GM21717 (cell line): ENCODE results near the gene ALKBH3.

ENCODE experiments used
- ATAC-seq: cut with Tn5 transposase; IDR thresholded peaks from one replicate; pipeline ENCODE4 v1.9.1; 2021; ENCODE audit warnings: mild to moderate bottlenecking, moderate library complexity; ENCODE audit not compliant: unreplicated experiment

The ALKBH3 gene

DNA sequence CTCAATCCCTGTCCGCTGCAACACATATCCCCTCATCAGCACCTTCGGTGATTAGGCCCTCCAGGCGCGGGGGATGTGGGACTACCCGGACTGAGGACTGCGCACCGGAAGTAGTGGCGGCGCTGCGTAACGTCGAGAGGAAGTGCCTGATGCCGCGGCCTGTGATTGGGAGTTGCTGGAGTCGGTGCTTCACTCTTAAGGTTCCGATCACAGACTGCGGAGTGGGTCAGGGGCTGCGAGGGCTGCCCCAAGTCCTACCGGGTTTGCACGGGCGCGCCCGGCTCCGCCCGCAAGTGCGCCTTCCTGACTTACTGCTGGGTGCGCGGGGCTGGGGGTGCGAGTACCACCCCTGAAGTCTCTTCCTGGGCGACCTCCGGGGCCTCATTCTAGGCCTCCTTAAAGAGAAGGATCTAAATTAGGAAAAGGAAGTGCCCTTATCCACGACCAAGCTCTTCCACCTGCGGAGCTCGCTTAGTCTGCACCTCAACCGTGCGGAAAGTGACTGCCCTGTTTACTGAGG, at the start of gene ALKBH3:
ALKBH3 (plus strand) TSS at position 192 of the 520 bp plus-strand sequence. CDS start 1,822 bp downstream, outside the sequence.
- peak; percentile 99 for ATAC-seq

DNA sequence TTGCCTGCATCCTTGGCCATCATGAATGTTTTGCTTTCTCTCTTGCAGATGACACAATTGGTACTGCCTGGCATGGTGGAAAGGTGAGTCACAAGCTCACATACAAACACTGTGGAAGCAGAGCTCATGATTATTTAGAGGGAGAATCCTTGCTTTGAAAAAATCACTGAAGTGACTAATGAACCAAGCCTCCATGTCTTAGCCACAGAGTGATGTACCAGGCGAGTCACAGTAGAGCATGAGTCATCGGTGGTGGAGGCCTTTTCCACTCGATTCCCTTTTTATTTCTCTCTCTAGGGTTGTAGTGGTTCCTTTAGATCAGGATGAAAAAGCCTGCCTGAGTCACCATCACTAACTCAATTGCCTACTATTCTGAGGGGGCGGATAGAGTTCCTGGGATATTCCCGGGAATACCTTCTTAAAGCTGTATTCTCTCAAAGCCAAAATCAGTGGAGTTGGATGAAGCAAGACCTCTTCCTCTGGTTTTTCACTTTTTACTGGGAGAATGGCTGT, 49.6 kb upstream of the ALKBH3 start:
- no peak for ATAC-seq

DNA sequence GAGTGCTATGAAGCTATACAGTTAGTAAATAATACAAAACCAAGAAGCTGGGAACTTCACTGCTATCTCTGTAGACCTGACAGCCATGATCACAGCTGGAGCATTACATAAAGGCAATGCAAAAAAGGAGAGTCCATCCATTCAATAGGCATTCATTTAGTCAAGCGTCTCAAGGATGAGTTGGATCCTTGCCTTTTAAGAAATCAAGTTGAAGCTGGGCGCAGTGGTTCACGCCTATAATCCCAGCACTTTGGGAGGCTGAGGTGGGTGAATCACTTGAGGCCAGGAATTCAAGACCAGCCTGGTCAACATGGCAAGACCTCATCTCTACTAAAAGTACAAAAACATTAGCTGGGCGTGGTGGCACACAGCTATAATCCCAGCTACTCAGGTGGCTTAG, 48.1 kb upstream of the ALKBH3 start:
- no peak for ATAC-seq

DNA sequence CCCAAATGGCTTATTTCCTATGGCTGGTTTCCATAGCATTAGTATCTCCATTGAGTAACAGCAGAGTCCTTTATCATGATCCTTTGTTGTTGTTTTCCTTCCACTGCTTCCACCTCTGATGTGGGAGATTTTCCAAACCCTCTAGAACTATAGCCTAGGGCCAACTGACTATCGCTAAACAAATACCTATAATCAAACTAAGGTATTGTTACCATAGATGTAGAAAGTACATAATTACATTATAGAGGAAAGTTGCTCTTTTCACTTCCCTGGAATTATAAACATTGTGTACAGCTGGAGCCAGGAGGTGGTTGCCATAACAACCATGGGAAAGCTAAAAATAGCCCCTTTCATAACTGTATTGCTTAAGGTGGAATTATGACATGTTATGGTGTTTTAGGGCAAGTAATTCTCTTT, 47.0 kb upstream of the ALKBH3 start:
- ATAC-seq = no peak

DNA sequence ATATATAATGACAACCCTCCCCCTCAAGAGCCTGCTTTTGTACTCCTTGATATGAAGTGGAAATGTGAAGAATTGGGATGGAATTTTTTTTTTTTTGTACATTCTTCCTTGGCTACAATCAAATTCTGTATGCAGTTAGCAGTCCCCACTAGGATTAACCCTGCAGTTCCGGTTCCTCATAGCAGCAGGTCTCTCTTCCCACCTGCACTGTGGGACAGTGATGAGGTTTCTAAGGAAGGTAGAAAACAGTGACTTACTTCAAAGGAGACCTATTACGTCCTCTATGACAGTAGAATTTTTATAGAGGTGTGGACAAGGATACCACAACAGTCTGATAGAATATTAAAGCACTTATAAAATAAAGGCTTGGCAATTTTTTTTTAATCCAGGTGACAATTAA, 46.3 kb upstream of the ALKBH3 start:
- ATAC-seq = no peak

DNA sequence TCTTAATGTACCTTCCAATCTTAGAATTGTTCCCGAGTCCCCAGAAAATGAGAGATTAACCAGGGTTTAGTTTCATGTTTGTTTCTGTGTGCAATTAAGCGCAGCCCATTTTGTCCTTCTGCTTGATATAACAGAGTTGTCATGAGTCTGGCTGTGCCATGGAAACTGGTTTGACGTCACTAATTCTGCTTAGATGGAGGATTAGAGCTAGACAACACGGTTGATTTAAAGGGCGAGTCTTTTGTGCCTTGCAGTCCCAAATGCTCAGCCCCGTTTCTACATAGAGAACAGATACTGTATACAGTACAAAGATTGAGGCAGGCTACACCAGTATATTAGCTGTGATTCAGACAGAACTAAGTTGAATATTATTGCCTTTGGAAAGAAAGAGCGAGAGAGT, 45.5 kb upstream of the ALKBH3 start:
- no peak for ATAC-seq

DNA sequence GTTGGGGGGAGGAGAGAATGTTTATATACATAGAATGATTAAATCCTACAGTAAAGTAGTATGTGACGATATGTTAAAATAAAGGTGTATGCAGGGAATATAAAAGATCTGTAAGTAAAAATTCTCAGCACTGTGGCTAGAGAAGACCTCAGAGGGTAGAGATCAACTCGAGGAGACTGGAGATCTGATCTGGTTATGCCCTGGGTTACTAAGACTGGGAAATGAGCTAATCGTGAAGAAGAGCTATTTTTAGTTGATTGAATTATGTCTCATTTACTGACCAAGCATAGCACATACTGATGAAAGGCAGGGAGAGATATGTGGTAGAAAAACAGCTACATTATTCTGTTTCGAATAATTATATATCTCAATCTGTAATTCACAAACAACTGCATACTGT, 42.8 kb upstream of the ALKBH3 start:
- ATAC-seq = no peak

DNA sequence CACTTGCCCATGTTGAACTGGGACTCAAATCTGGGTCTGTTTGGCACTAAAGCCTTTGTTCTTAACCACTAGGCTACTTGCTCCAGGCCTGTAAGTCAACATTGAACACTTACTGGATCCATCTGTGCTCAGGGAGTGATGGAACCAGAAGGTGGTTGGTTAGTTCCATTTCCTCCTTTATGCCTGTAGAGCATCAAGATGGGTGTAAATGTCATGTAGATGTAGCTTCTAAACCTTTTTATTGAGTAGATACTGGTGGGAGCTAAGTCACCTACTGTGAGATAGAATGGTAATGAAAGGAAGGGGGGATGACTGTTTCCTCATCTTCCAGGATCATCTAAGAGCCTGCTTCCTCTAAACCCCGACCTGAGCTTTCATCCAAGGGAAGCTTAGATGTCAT, 38.6 kb upstream of the ALKBH3 start:
- no peak for ATAC-seq

DNA sequence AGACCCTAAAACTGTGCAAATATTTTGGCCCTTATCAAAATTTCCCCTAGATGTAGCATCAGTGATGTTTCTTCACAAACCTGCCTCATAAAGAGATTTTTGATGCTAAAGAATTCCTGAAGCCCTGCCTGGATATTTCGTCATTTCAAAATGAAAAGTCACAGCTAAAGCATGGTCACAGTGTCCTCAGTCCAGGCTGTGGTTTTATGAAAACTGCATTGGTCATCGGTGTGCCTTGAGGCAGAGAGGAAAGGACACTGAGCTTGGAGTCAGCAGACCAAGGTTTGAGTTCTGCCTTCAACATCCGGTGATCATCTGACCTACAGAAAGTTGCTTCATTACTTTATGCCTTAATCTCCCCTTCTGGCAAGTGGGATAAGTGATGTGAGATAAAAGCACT, 34.8 kb upstream of the ALKBH3 start:
- no peak for ATAC-seq

DNA sequence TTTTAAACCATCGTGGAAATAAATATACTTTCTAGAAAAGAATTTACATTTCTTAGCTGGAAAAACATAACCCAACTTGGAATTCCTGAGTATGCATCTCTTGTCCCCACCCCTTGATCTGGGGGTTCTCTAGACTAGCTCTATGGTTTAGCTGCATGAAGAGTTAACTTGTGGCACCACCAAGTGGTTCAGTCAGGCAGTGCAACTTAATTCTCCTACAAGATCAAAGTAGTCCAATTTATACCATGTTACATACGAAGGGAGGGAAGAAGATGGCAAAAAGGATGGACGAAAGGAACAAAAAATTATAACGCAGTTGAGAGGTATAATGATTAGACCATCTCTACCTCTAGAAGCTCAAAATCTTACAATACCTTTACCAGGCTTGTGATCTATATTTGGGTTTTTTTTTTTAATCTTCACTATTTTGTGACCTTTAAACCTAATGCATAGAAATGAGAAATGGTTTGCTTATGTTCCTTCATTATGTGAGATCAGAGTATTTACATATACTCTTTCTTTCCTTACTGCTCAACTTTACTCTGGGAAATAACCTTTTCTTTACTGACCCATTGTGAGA, 28.5 kb upstream of the ALKBH3 start:
- ATAC-seq = peak; percentile 78

DNA sequence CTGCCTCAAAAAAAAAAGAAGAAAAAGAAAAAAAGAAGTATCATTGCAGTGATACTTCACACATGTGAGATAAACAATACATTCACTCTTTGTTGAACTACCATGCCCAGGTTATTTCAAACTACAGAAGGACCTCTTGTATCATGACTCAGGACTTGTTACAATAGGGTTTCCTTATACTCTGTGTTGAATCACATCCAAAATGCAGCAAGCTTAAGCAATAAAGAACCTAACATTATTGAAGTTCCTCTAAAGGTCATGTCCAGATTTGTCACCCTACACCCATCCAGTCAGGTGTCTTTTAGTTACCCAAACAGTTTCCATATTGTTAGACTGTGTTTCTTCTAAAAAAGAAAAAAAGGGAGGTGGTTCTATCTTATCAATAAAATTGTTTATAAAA, 26.9 kb upstream of the ALKBH3 start:
- ATAC-seq = no peak

DNA sequence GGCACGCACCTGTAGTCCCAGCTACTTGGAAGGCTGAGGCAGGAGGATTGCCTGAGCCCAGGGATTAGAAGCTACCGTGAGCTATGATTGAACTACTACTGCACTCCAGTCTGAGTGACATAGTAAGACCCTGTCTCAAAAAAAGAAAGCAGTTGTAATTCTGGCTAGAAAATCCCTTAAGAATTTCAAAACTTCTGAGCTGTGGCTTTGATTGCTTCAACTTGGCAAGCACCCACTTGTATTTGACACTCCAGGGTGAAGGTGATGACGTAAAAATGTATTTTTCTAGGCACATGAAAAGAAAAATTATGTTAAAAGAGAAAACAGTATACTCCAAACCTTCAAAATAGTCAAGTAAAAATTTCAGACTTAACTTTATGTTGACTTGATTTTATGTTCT, 23.6 kb upstream of the ALKBH3 start:
- ATAC-seq = no peak

DNA sequence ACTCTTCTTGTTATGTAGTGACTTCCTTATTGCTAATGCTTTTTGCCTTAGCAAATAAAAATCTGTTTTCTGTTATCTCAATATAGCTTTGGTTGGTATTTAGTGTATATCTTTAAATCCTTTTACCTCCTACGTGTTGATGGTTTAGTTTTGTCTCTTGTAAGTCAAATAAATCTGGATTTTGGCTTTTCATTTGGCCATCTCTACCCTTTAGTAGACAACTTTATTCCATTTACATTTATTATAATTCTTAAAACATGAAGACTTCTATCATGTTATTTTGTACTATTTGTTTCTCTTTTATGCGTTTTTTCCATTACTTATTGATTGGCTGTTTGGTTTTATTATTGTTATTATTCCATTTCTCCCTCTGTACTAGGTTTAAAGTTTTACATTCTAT, 19.5 kb upstream of the ALKBH3 start:
- ATAC-seq = no peak

DNA sequence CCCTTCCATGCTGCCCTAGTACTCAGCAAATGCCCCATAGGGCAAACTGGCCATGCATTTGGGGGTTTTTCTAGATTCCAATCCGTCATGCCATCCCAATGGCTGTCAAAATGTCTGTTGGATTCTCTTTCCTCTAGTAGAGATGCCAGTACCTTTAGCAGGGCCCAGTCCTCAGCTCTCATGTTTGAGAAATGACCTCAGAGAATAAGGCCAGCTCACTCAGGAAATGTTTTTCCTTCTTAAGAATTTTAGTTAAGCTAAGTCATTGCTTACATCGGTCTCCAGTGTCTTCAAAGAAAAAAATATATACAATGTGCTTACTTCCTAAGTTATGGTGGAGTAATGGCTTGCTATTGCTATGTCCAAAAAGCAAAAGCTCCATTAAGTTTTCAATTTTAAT, 14.1 kb upstream of the ALKBH3 start:
- no peak for ATAC-seq

DNA sequence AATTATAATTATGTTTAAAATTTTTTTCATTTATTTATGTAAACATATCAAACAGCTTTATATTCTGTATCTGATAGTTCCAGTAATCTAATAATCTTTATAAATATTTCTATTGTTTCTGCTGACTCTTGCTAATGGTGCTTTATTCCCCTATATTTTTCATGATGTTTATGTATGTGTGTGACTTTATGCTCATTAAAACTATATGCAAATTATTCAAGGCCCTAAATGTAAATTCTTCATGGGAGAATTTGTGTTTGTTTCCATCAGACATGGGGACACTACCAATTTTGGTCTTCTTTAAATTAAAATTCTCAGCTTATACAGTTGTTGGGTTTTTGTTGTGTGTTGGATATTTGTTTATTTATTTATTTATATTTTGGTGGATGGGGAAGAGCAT, 13.7 kb upstream of the ALKBH3 start:
- ATAC-seq = no peak

DNA sequence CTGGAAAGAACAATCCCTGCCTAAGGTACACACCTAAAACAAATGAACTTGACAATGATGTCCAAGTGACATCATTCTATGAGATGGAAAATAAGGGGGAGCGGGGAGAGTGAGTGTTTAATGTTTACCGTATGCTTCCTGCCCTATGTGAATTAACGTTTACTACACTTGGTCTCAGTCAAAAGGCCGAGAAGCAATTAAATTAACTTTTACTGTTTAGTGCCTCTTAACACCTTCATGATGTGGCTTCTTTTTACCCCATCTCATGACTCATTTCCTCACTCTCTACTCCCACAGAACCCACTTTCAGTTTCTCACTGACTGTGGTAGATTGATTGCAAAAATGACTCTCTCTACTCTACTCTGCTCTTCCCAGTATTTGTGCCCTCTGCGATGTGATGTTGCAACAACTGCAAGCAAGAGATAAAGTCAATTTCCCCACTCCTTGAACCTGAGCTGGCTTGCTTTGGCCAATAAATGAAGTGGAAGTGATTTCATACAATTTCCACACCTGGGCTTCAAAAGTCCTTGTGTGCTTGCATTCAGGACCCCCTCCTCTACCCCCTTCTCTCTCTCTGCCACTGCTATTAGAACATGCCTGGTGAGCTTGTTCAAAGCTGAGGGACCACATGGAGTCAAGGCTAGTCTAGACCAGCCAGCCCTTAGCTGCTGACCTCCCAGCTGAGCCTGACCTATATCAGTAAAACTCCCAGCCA, 11.6 kb upstream of the ALKBH3 start:
- peak; percentile 100 for ATAC-seq

DNA sequence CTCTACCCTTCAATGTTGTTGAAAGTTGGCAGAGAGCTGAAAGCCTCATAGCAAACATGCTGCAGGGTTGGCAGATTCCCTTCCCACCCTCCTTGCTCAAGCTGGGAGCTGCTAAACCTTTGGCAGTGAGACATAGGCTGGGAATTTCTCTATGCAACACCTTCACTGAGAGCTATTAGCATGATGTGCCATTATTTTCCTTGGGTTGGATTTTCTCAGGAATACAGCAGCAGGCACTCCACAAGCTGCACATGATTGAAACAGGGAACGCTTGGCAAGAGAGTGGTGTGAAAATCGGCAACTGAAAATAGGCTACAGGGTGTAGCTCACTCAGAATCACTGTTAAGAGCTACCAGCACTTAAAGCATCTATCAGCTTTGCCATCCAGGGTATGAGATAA, 9.6 kb upstream of the ALKBH3 start:
- no peak for ATAC-seq

DNA sequence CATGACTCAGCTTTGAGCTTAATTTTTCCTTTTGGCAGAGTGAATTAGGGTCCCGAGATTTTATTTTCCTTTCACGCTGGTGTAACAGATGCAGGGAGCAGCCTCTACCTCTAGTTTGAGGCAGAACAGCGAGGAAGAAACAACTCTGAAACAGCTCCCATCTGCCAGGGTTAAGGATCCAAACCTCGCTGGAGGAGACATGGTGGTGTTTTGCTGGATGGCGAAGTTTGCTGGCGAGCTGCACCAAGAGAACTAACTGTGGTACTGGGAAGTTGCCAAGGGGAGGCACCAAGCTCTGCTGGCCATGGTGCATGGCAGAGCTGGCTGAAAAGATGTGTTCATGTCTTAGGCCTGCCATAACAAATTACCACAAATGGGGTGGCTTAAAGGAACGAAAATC, 7.6 kb upstream of the ALKBH3 start:
- ATAC-seq = no peak

DNA sequence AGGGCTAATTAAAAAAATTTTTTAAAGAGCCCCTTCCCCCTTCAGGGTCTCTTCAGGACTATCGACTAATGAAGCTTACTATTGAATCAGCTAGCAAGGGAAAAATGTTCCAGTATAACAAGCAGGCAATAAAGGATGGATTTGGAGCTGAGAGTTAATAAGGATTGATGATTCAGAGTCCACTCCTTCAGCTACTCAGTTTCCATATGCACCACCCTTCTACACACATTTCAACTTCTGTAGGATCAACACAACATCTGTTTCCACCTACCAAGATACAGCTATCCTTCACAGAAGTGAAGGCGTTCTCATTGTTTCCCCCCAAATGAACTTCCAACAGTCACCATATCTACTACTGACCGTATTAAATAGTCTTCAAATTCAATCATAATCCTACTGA, 6.6 kb upstream of the ALKBH3 start:
- no peak for ATAC-seq

DNA sequence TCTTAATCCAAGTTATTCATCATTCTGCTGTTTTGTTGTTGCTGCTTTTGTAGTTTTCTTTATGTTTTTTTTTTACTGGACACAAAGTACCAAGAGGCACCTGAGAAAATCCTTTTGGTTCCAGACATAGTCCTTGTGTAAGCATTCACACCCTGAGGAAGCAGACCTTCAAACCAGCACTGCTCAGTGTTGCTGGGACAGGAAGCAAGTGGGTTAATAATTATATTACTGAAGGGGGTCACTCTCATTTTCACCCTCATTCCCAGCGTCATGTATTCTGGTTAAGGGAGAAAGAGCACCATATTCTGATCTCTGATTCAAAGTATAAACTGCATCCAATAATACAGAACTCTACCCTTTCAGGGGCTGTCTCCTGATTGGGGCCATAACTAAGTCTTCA, 5.9 kb upstream of the ALKBH3 start:
- no peak for ATAC-seq

DNA sequence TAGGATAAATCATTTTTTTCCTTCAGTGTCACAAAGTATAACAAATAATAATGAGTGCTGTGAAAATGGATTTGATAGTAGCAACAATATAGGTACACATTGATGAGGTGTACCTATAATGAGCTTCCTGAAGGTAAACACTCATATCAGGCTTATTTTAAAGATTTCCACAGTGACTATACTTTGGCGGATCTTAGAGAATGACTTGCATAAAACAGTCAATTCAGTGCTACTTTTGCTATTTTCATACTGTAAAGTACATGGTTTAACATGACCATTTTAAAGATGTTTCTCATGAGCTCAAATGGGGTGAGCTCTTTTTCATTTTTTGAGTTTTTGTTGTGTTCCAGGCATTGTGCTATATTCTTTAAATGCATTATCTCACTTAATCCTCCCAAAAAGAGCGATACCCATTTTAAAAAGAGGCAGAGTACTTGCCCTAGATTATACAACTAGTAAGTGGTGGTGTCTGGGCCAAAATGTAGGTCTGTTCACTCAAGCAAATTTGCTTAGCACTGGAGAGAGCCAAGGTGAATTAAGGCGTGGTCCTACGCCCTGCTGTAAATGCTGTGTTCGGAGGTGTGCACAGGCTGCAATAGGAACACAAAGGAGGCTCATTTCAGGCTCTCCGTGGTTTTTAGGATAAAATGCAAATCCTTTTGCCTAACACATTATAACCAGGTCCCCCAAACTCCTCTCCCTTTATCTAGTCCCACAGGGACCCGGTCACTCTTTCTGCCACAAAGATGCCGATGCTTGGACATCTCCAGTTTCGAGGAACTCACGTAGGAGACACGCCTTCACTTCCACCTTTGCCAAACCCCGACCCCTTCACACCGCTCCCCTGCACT, 617 bp upstream of the ALKBH3 start:
- ATAC-seq = peak; percentile 6

DNA sequence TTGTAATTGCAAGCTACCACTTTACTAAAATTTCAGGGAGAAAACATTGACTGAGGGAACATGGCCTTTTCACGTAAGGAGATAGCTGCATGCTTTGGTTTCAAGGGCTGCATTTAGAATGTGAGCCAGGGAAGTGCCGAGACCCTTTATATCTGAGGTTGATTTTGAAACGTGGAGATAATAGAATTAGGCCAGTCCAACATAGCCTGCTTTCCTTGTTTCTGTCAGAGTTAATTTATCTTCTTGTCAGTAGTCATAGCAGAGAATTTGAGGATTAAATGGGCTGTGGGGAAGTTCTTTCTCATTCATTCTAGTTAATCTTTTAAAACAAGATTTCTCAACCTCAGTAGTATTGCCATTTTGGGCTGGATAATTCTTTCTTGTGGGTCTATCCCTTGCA, 12.2 kb downstream of the ALKBH3 start:
- no peak for ATAC-seq
